HG03045 (cell line): ENCODE results near the gene GXYLT1.
A peak's percentile ranks its signal among the peaks of the same experiment; 100 is the strongest.
"Not testable (repeated sequence)": the region's sequence is repeated elsewhere in the genome, so short reads cannot be mapped to it uniquely, and the experiment has no call there.

Source experiments
- ATAC-seq: cut with Tn5 transposase; IDR thresholded peaks from one replicate; pipeline ENCODE4 v1.9.1; 2021; ENCODE audit warnings: mild to moderate bottlenecking, moderate library complexity; ENCODE audit not compliant: unreplicated experiment

The GXYLT1 gene

DNA sequence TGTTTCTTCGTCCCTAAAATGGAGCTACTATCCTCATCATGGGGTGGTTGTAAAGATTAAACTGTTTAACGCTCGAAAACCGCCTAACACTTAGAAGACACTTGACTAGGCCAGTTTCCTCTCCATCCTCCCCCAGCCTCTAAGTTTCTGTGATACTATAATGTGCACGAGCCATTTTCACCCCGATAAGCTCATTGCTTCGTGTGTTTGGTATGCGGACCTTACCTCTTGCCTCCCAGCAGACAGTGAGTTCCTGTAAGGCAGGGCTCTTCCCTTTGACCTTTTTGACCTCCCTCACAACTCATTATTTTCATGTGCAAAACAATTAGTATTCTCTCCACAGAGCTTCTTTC lies 499 bp upstream of the GXYLT1 start:
- peak; percentile 5 for ATAC-seq

DNA sequence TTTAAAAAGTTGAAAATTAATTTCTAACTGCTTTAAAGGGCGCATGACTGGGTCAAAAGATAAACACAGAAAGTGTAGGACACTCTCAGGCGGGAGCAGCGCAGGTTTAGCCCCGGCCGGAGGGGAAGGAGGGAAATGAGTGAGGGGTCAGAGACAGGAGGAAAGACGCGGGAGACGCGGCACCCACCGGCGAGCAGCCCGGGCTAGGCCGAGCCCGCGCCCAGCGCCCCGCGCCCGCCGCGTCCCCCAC lies 591 bp downstream of the GXYLT1 start:
- ATAC-seq: no peak

DNA sequence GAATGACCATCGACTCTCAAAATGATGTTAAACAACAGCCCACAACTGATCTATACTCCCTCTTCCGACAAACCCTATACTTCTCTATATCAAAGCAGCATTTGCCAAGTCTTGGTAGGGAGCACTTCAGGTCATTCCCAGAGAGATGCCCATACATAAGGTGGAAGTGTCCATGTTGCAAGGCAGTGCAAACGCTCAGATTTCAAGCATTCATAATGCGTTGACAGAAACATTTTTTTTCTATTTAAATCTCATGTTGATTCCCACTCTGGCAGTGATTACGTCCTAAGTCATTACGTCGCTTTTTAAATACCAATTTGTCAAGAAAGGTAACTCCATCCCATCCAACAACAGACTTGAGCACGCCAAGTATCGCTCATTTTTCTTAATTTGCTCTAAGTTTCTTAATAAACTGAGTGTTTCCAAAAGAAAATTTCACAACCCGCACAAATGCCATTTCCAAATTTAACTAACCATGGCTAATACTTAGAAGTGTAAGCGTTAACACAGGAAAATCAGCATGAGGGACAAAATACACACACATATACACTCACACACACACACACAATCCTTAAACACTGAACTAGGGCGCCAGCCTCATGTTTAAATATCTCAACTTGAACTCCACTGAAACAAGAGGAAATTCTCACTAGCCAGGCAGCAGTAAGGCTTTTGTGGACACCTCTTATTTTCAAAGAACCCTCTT lies 1.1 kb downstream of the GXYLT1 start:
- no peak for ATAC-seq

DNA sequence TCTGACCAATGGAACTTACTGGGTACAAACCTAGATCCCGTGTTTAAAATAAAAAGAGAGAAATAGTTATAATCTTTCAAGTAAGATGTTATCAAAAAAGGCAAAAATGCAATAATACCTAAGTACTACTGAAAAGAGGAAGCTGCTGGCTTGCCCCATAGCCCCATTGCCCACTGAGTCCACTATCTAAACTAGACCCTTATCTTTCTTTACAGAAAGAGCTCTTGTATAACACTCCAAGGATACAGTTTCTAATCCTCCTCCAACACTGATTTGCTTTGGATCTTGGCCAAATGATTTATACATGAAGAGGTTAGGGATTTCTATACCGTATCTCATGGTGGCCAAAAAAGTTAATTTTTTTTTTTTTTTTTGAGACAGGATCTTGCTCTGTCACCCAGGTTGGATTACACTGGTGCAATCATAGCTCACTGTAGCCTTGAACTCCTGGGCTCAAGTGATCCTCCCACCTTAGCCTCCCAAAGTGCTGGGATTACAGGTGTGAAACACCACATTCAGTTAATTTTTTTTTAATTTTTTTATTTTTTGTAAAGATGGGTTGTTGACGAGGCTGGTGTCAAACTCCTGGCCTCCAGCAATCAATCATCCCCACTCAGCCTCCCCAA lies 2.6 kb downstream of the GXYLT1 start:
- ATAC-seq: no peak

DNA sequence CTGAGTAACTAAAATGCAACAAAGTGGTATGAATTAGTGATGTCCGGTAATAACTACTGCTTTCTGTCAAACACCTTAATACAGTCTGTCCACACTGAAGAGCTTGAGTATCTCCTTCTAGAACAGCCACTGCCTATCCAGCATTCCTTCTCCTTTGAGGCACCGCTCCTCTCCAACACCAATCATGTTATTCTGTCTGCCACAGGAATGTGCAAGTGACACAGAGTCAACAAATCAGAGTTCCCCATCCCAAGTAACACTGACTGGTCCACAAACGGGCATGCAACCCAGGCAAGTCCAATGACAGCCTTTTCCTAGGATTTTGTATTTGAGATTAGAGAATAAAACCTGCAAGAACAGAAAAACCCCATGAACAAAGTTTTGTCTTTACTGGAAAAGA lies 3.8 kb downstream of the GXYLT1 start:
- ATAC-seq: no peak

DNA sequence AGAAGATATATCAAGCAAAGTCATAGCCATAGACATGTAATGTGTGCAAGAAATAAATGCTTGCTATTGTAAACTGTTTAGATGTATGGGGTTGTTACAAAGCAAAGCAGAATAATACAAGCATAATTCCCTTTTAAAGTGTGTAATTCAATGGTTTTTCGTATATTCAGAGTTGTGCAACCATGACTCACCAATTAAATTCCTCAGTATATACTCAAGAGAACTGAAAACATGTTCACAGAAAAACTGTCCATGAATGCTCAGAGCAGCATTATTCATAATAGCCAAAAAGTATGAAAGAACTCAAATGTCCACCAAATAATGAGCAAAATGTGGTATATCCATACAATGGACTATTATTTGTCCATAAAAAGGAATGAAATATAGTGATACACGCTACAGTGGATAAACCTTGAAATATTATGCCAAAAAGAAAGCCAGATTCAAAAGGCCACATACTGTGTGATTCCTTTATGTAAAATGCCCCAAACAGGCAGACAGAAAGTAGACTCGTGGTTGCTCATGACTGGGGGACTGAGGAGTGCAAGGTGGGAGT lies 9.3 kb downstream of the GXYLT1 start:
- ATAC-seq: no peak

DNA sequence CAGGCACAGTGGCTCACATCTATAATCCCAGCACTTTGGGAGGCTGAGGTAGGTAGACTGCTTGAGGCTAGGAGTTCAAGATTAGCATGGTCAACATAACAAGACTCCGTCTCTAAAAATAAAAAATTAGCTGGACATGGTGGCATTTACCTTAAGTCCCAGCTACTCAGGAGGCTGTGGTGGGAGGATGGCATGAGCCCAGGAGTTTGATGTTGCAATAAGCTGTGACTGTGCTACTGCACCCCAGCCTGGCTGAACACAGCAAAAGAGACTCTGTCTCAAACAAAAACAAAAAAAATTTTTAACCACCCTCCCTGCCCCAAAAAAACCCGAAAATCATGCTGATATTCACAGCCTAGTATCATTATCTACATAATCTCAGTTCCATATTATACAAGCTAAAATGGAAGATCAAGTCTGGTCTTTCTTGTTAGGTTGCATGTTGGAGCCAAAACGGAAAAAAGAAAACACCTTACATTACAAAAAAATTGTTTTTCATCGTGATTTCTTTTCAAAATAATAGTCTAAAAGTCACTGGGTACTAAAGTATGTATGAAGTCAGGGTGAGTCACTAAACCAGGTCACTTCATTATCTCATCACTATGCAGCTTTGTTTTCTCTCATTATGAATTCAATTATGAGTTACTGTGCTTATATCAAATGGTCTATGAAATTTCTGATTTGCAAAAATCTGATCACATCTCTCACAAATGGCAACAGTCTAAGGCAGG lies 13.8 kb downstream of the GXYLT1 start:
- no peak for ATAC-seq

DNA sequence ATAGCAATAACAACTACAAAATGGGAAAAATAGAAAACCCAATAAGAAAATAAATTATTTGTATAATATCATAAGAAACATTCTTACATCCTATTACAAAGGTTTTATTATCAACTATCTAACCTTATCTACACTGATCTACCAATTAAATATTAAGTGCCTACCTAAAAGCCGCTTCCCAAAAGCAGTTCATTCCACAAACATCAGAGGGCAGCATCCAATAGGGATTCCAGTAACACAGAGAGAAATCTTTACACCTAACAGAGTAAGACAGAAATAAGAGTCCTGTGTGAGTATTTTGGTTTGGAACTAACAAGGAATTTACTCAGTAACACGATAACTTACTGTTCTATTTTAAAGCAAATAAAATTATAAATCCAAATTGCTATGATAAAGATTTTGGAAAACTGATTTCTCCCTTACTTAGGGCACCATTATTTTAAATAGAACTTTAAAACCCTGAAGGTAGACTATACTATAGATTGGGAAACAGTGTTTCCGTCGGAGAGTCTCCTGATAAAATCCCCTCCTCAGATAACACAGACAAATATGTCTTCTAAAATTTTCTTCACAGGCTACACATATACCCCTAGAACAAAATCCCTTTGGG lies 15.0 kb downstream of the GXYLT1 start:
- ATAC-seq: no peak

DNA sequence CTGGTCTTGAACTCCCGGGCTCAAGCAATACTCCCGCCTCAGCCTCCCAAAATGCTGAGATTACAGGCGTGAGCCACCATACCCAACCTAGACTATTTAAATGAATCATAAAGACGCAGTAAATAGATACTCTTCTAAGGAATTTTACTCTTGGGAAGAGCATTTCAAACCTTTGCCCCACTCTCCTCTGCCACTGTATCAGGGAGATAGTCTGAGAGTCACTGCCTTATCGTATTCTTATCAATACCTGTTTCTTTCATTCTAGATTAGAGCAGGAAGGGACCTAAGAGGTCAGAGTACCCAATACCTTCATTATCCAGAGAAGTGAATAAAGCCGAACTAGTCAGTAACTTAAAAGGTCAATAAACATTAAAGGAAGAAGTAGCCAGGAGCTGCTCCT lies 15.8 kb downstream of the GXYLT1 start:
- no peak for ATAC-seq

DNA sequence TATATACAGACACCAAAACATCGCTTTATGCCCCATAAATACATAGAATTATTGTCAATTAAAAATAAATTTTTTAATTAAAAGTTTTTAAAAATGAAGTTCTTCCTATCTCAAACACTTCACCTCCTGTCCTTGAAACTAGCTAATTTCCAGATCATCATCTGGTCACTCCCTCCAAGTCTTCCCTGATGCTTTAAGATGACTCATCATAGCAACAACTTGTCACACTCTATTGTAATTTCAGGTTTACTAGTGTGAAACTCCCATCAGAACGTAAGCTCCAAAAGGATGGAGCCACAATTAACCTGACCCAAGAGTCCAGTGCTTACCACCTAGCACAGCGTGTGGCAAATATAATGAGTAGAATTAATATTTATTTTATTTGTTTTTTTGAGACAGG lies 16.3 kb downstream of the GXYLT1 start:
- no peak for ATAC-seq

DNA sequence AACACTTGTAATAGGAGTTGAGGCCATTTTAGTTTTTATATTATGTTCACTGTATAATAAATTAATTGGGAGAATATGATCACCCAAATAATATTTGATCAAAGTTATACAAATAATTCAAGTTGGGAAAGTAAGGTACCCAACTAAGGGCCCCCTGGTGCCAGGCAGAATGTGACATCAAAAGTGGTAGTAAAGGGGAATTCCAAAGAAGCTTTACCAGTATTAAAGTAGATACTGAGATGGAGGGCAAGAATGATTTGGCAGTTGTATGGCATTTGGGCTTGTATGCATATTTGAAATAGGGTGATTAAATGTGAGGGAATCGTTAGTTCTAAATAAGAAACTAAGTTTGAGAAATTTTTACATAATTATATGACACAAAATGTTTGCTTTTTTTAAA lies 17.7 kb downstream of the GXYLT1 start:
- ATAC-seq: no peak

DNA sequence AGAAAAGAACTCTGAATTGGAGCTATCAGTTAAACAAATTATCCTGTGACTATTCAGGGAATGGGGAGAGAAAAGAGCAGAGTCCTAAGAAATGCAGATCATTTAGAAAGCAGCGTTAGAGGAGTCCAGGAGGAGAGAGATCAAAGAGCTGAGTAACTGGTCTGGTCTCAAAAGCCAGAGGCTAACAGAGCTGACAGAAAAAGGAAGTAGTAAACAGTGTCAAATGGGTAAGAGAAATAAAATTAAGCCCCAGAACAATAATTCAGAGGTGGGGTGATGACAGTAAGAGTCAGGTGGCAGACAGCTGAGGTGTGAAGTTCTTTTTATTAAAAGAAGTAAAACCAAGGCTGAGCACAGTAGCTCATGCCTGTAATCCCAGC lies 19.3 kb downstream of the GXYLT1 start:
- no peak for ATAC-seq

DNA sequence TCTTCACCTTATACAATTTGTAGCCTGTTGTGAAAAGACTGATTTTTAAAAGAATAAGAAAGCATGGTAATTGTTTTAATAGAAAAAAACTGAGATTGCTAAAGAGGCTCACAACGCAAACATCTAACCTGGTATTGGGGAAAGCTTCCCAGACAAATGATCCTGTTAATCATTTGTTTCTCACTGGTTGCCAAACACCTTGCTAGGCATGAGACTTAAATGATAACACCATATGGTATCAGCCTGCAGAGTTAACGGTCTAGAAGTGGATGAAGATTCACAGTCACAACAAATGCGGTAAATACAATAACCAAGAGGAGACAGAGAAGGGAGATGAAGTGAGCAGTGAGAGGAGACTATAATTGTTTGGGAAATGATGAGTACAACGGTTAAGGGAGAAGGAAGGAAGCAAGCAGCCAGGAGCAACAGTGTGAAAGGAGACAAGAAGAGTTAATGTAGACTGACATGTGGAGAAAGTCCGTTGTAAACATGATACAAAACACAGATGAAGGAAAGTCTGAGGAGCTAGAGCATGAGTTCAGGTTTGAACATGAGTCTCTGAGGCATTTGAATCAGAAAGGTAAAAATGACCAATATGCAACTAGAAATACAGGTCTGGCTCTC lies 19.8 kb downstream of the GXYLT1 start:
- no peak for ATAC-seq

DNA sequence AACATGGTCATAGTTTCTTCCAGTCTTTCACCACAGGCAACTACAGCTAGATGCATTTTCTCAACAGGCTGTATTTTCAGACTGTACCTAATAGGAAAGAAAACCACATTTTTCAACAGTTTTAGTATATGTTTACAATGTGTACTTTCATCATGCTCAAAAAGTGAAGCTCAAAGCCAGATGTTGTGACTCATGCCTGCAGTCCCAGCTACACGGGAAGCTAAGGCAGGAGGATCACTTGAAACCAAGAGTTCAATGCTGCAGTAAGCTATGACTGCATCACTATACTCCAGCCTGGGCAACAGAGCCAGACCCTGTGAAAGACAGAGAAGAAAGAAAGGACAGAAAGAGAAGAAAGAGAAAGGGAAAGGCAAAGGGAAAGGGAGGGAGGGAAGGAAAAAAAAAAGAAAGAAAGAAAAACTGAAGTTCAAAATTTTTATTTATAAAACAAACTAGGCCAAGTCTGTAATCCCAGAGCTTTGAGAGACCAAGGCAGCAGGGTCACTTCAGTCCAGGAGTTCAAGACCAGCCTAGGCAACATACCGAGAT lies 25.5 kb downstream of the GXYLT1 start:
- no peak for ATAC-seq

DNA sequence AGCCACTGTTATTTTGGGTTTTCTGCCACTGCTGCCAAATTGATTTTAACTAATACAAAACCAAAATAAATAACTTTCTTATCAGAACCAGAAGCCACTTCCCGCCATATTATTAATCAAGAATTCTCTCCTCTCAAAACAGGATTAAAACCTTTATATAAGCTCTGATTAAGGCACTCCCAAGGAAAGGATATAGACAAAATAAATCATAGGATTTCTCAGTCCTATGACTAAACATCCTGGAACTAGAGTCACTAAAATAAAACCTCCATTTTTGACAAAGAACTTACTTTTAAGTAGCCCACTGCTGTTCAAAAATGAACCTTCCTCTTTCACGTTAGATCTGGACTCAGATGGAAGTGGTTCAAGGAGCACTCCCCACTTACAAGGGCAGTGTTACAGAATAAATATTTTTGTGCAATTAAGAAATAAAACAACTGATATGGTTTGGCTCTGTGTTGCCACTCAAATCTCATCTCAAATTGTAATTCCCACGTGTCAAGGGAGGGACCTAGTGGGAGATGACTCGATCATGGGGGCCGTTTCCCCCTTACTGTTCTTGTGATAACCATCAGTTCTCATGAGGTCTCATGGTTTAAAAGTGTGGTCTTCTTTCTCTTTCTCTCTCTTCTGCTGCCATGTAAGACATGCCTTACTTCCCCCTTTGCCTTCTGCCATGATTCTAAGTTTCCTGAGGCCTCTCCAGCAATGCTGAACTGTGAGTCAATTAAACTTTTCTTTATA lies 26.4 kb downstream of the GXYLT1 start:
- ATAC-seq: no peak

DNA sequence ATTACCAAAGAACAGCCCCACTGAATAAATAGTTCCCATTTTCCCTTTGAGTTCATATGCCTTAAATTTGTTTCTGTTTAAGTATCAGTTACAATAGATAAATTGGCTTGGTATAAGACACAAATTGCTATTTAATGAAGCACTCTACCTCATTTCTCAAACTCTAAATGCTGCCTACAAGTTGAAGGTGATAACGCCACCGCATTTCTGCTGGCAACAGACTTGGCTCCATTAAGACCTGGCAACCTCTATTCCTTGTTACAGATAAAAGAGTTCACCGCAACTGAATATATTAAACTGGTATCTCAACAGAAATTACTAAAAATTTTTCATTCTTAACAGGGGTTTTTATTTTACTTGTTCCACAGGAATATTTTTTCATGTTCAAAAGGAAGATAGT lies 35.6 kb downstream of the GXYLT1 start:
- ATAC-seq: no peak

DNA sequence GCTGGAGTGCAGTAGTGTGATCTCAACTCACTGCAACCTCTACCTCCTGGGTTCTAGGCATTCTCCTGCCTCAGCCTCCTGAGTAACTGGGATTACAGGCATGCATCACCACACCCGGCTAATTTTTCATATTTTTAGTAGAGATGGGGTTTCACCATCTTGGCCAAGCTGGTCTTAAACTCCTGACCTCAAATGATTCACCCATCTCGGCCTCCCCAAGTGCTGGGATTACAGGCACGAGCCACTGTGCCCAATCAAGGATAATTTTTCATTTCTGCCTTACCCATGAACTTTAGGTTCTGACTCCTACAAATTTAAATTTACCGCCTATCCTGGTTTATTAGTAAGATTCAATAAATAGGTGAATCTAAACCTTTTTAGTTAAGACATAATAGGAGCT lies 37.9 kb downstream of the GXYLT1 start:
- not testable (repeated sequence) for ATAC-seq

DNA sequence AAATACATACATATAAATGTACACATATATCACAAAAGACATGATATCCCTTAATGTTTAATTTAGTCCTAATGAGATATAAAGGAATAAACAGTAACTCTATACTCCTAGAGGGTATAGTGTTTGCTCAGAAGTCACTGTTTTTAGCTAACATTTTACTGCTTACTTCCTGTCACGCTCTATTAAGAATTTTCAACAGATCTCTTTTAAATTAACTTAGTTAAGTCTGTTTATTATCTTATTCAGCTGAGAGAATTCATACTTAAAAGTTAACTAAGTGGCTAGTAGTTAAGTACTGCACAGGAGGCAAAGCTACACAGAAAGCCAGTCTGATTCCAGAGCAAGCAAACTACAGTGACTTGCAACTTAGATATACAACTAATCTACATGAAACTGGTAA lies 39.9 kb downstream of the GXYLT1 start:
- no peak for ATAC-seq

DNA sequence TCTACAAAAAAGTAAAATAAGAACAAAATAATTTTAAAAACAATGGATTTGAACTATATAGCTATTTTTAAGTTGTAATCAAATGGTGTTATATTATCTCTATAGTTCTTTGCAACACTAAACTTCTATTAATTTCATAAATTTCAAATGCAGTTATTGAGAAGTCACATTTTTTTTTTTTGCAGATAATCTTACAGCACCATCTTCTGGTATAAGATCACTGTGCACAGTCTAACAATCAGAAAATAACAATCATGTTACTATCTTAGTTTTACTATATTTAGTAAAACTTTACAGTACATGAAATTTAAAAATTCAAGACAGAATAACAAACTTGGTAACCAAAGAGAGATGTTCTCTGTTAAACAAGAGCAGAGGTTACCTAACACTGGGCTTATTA lies 40.6 kb downstream of the GXYLT1 start:
- no peak for ATAC-seq

DNA sequence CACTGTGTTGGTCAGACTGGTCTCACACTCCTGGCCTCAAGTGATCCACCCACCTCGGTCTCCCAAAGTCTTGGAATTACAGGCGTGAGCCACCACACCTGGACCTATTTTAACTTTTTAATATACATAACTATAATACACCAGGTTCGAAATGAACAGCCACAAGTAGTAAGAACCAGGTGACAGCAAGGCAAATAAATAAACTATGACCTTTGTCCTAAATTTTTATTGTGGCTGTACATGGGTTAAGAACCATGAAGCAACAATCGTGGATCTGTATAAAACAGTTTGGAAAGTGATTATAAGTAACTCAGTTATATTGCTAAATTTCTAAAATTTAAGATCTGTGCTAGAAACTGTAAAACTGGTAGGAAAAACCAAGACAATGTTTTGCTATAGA lies 41.5 kb downstream of the GXYLT1 start:
- ATAC-seq: no peak

DNA sequence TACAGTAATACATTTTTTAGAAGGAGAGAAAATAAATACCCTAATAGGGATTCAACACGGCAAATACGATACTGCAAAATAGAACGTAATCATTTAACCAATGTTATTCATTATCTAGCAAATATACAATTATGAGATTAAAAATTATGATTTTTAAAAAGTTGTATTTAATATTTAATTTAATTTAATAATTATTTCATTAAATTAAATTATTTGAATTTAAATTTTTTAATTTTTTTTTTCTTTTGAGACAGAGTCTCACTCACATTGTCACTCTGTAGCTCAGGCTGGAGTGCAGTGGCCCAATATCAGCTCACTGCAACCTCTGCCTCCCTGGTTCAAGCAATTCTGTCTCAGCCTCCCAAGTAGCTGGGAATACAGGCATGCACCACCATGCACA lies 42.0 kb downstream of the GXYLT1 start:
- ATAC-seq: no peak
